ENCODE results near the gene ANXA9. TPM values are rescaled to one million over a fixed set of nuclear protein-coding genes. Genes with fewer than 3 reads are reported as not detected.

The ANXA9 gene
- total and polyA plus RNA-seq, 2 of the 4 experiments (the other 2 are of a cell fraction): 0.21 to 0.36 TPM

- no TSS peak for BruUV-seq (replicated peaks)
- no peak overlapping the region for H2AK5ac ChIP-seq (ENCODE audit: low read depth, low read length)
- H2AFZ ChIP-seq (replicated peaks; ENCODE audit: low read length, poor library complexity): no peak overlapping the region
- no peaks in the 10 kb centered on the region for H3K9me1 ChIP-seq (ENCODE audit: insufficient read depth, low read length)
- no peaks in the 10 kb centered on the region for H3K9me3 ChIP-seq (ENCODE audit: control insufficient read depth, insufficient read depth, low read length)
- H2BK20ac ChIP-seq (ENCODE audit: low read depth, low read length): no peak overlapping the region
- H3K18ac ChIP-seq (ENCODE audit: low read depth, low read length): no peak overlapping the region
- H2AK9ac ChIP-seq (replicated peaks; ENCODE audit: low read depth, low read length, poor library complexity): no peak overlapping the region
- TF ChIP-seq SMC3 (IDR thresholded peaks at IDR 0.05; ENCODE audit: low read depth, low read length): no peak
- no peak overlapping the region for H3K14ac ChIP-seq (replicated peaks; ENCODE audit: low read depth, low read length)
- no peak overlapping the region for H3K9ac ChIP-seq (ENCODE audit: low read depth, low read length)
- intact Hi-C loops (cut with micrococcal nuclease) (no loop called here), dilution Hi-C loops (cut with HindIII; ENCODE audit: low sequenced_read_pairs, unreplicated experiment) (no loop called here), in situ Hi-C loops (cut with MboI; ENCODE audit: low sequenced_read_pairs) (no loop called here)
- H3K4ac ChIP-seq (ENCODE audit: low read depth, low read length): no peak overlapping the region
- H3K4me2 ChIP-seq (ENCODE audit: low read depth, low read length): no peak overlapping the region
- H3K79me1 ChIP-seq (ENCODE audit: low read depth in 1 of 2, low read length in 2 of 2): no peaks in the 10 kb centered on the region; a peak in 2 of 4 replicates
- H3K23ac ChIP-seq (ENCODE audit: low read depth, low read length): no peak overlapping the region
- H3K56ac ChIP-seq (ENCODE audit: extremely low read depth, insufficient read depth, low read length): no peak overlapping the region
- no peak overlapping the region for H2BK120ac ChIP-seq (ENCODE audit: low read depth, low read length)
- H2BK15ac ChIP-seq (ENCODE audit: low read depth, low read length): no peak overlapping the region
- ATAC-seq (ENCODE audit: low read depth) (no peak), DNase-seq (no peak)
- H3K4me1 ChIP-seq (ENCODE audit: control insufficient read depth, insufficient read depth, low read length): no peaks in the 10 kb centered on the region
- H2BK5ac ChIP-seq (ENCODE audit: low read depth, low read length, poor library complexity, severe bottlenecking): no peak overlapping the region
- CTCF ChIA-PET: no interaction called here
- H3K27ac ChIP-seq (ENCODE audit: insufficient read depth, low read length): no peak overlapping the region
- H4K20me1 ChIP-seq (ENCODE audit: insufficient read depth, low read length): no peaks in the 10 kb centered on the region
- no peak overlapping the region for H3K4me3 ChIP-seq (ENCODE audit: insufficient read depth, low read depth, low read length)
- no peak overlapping the region for H4K91ac ChIP-seq (ENCODE audit: insufficient read depth, low read depth, low read length)
- POLR2A ChIA-PET (ENCODE audit: unreplicated experiment): no interaction called here
- no peak overlapping the region for H4K8ac ChIP-seq (ENCODE audit: low read depth in 2 of 2, low read length in 2 of 2)
- H4K5ac ChIP-seq (ENCODE audit: low read depth, low read length): no peak overlapping the region
- H3K27me3 ChIP-seq (ENCODE audit: control insufficient read depth, insufficient read depth, low read length): no peaks in the 10 kb centered on the region
- peaks cover 45% of the 10 kb centered on the region for H3K36me3 ChIP-seq (ENCODE audit: control insufficient read depth, insufficient read depth, low read length)
These were observed 26.8 kb upstream of the ANXA9 start for GRCh38 chr1:150955280-150955679.

Measured in IMR-90 (cell line).